DLD1 (cell line): ENCODE measurements around the gene ARVCF.

ENCODE experiments used
- in situ Hi-C: cut with HindIII; loops from 2 replicates; pipeline ENCODE4 v1.10.0; 2017; ENCODE audit warnings: low sequenced_read_pairs

Gene ARVCF

DNA sequence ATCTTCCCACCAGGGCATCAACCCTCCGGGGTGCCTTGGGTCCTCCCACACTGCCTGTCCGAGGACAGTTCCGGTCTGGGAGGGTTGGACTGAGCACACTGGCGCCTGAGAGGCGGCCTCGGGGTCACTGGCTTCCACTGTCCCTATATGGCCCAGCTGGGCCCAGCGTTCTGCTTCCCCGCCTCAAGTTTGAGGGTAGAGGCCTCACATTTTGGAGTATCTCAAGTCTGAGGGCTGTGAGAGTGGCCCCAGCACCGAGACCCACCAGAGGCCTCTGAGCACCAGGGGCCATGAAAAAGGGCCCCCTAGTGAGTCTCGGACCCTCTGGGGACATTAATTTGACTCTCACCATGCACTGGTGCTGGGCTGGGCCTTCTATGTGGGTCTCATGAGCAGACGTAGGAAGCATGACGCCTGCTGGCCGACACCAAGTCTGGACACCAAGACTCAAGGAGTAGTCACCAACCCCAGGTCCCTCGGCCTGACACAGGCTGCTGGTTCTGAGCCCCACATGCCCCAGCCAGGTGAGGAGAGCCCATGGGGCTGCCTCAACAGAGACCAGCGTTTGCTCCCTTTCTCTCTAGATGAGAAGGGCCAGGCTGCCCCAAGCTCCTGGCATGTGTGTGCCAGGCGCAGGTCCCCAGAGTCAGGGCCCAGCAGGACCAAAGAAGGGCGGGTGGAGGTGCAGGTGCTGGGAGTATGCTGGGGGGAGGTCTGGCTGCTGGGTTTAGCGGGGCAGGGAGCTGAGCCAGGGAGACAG lies 27.5 kb downstream of the ARVCF start:
- in situ Hi-C loops = no loop called here

DNA sequence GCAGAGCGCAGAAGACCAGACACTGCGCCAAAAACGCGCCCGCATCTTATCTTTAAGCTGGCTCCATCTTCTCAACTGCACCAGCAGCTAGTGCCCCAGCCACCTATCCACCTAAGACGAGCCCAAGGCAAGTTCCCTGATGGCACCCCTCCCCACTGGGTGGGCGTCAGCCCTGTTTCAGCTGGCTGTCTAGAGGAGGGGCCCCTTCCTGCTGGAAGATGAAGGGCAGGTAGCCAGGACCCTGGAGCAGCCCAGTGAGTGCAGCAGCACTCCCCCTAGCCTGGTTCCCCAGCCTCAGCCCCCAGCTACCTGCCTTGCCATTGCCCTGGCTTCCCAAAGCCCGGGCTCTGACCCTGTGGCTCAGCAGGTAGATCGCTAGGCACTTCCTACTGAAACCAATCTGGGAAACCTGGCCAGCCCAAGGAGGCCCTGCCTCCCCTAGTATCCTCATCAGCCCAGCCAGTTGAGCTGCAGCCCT lies 28.3 kb downstream of the ARVCF start:
- in situ Hi-C loops = no loop called here

DNA sequence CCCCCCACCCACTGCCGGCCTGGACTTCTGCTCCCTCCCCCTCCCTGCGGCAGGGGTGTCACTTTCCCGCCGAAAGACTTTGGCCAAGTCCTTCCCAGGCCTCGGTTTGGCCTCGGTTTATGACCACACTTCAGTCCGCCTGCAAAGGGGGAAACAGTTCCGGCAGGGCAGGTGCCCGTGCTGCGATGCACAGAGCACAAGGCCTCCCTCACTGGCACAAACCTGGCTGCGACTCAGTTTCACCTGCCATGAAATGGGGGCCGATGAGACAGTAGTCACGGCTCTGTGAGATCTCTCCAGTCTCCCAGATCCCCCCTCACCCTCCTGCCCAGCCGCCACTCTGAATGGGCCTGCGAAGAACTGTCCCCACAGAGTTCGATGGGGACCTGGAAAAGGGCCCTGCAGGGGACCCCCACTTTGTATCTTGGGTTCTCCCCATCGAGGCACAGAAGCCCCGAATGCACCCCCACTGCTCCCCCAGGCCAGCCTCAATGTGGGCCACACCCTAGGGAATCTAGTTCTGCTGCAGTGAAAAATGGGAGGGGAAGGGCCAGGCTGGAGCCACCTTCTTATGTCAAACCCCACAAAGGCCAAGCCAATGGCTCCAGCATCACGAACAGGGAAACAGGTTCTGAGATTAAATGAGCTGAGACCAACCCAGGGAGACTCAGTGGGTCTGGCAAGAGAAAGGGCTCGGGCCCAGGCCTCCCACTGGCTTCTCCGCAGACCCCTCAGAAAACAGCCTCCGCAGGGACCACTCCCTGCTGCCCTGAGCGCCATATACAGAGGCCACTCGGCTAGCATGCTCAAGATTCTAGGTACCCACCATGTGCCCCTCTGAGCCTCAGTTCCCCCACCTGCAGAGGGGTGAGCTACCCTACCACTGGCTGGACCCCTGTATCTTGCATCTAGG lies 29.0 kb downstream of the ARVCF start:
- in situ Hi-C loops = no loop called here

DNA sequence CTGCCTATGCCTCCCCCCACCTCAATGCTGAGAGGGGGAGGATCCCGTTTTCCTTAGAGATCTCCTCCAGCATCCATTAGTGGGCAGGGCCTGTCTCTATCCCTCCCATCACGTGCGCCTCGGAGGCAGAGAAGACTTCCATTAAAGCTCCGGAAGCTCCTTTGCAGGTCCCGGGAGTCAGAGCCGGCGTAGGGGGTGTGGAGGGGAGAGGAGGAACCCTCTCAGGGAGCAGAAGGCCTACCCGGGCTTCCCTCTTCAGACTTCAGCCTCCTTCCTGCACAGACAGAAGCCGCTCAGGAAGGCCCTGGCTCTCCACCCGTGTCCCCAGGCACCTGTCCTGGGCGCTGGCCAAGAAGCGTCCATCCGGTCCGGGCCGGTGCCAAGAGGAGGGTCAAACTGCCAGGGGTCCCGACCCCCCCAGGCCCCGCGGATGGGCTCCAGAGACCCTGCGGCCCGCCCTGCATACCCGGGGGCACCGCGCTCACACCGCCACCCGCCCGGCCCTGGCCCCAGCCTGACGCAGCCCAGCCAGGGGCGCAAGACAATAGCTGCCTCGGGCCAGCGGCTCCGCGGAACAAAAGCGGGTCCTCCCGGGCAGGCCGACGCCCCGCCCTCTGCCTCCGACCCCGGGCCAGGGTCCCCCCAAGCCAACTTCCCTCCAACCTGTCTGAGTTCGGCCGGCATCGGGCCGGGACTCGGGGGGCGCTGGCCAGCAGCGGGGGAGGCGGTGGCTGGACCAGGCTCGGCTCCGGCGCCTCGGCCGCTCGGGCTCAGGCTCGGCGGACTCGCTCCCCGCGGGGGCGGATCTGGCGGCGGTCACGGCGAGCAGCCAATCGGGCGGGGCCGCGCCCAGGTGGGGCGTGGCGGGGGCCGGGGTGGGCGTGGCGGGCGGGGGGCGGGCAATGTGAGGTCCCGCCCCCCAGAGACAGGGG lies 29.9 kb downstream of the ARVCF start:
- in situ Hi-C loops = no loop called here

DNA sequence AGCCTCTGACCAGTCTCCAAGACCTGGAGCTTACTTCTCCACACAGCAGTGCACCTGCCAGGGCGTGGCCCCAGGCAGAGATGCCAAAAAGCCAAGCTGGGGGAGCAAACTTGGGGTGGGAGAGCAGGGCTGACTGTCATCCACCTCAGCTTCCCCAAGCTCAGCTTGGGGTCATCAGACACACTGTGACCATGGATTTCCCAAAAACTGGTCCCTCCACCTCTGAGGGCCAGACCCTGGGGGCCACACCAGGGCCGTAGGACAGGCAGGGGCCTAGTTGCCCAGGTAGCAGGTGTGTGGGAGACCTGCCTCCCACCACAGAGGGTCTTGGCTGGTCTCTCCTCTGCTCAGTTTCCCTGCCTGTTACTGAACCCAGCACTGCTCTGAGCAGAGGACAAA lies 30.6 kb downstream of the ARVCF start:
- in situ Hi-C loops = no loop called here

DNA sequence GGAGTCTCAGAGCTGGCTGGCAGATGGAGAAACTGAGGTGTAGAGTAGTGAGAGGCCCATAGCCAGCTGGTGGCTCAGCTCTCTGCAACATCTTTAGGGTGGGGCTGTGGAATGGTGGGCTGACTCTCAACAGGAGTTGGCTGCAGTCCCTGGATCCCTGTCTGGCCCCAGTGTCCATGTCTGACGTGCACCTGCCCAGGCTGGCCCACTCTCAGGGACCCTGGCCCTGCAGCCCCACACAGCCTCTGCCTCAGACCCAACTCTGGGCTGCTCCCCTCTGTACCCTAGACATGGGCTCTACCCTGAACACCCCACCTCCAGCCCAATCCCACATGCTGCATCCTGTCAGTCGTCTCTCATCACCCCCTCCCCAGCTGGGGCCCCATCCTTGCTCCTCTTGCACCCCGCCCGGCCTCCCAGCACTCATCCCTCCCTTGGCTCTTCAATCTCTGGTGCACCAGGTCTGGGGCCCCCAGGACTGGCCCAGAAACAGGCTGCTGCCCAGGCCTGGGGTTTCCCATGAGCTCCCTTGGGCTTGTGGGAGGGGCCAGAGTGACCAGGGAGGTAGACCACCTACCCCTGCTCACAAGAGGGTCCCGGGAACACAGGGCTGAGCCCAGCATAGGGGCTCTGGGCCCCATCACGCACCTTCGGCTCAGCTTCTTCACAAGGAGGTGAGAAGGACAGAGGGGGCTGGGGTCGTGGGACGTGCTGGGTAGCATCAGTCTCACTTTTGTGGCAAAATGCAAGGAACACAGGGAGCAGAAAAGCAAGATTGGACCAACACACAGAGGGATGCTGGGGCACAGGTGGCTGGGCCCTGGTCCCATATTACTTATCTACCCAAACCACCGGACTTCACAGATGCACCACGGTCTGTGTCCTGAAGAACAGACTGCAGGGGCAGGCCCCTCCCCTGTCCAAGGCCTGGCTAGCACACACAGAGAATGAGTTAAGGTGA lies 31.5 kb downstream of the ARVCF start:
- in situ Hi-C loops = no loop called here

DNA sequence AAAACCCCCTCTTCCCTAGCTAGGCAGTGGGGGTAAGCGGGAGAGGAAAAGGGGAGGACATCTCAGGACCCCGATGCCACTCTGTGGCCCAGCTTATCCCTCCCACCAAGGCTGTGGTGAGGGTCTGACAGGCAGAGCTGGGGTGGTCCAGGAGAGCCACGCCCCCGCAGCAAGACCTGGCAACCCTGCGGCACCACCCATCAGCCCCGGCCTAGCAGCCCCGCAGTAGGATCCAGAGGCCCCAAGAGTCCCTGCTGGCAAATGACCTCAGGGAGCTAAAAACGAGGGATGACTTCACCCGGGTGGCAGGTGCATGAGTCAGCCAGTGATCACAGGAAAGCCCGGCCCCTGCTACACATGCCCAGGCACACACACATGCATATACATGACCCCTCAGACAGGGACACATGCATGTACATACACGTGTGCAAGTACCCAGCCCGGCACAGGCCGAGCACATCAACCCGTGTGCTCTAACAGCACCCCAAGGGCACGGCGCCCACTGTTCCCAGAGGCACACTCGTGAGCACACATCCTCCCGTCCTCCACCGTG lies 32.3 kb downstream of the ARVCF start:
- in situ Hi-C loops = no loop called here

DNA sequence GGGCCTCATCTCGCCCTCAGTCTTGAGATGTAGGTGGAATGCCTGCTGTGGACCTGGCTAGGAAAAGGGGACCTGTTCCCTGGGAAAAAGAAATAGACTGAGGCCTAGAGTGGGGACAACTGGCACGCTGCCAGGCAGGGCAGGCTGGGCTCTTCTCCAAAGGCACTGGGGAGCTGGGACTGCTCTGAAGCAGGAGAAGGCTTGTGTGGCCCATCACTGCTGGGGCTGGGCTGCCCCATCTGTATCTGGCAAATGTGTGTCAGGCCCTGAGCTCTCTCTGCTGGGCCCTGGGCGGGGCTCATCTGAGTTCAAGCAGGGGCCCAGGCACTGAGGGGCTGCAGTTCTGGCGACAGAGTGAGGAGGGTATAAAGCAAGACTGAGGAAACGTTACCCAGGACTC lies 32.9 kb downstream of the ARVCF start:
- in situ Hi-C loops = no loop called here

DNA sequence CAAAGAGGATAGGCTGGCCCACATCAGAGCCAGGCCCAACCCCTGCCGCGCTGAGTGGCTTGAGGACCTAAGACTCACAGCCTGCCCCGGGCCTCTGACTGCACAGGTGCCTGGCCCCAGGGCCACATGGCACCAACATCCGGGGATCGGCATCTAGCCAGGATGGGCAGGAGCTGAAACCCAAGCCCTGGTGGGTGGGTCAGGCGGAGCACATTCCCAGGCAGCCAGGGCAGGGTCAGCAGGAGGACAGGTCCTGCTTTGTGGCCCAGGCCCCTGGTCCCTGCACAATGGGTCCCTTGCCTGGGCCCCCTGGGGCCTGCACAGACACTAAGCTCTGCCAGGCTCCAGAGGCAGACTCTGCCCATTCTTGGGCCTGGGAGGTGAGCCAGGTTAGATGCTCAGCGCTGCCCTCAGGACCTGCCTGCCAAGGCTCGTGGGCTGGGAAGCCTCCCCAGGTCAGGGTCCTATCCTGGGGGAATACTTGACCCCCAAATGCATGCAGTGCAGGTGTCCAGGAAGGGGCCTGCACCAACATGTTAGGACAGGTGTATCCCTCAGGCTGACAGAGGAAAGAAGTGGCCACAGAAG lies 33.5 kb downstream of the ARVCF start:
- in situ Hi-C loops = no loop called here

DNA sequence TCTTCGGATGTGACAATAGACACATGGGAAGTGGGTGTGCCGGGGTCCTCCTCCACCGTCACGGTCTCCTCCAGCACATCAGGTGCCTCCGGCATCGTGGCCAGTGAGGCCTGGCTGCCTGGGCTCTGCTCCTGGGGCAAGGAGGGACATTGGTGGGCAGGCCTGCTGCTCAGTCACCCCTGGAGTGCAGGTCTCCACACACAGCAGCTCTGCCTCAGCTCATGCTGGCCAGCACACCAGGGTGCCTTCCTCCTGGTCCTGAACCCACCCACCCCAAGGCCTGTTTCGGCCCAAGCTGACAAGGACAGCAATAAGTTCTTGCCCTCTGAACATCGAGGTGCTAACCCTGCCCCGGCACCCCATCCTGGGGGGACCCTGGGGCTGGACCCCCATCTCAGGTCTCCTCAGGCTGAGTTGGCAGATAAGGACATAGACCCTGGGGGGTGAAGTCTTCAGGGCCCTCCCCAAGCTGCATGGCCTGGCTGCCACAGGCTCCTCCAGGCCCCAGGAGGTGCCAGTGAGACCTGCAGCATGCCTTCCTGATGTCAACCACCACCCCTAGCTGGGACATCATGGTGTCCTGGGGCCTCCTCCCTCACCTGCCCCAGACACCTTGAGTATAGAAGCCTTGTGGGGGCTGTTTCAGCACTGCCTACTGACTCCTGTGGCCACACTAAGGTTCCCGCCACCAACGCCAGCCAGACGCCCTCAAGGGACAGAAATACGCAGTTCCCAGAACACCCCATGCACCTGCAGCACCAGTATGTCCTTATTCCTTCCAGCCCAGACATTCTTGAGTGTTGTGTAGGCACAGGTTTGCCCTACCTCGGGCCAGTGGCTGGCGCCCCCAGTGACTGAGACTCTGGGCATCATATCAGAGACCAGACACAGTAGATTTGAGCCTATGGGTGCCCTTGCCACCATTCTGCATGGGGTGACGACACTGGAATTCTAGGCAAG lies 34.4 kb downstream of the ARVCF start:
- in situ Hi-C loops = no loop called here

DNA sequence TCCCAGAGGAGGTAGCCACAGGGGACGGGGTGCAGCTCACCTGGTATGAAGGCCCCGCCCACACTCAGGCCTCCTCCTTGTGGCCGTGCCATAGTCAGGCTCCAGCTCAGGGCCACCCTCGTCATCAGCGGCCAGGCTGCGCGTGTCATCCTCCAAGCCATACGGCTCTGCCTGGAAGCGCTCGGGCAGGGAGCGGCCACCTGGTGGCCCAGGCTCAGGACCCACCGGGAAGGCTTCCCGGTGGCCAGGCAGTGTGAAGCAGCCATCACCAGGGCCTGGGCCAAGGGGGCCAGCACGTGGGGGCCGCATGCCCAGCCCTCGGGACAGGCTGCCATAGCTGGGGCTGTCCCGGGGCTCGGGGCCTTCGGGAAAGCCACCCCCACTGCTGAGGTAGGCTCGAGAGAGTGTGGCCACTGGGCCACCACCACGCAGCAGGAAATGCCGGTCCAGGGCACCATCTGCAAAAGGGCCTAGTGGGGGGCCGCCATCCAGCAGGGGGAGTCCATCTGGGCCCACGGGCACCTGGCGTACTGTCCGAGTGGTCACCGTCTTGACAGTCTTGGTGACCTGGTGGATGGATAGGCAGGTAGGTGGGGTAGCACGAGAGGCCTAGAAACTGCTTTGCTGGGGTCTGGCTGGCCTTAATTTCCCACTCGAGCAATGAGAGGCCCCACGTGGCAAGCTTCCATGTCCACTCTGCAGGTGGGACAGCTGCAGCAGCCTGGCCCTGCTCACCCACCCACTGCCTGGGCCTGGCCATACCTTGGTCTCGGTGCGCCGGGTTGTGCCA lies 35.3 kb downstream of the ARVCF start:
- in situ Hi-C loops = no loop called here

DNA sequence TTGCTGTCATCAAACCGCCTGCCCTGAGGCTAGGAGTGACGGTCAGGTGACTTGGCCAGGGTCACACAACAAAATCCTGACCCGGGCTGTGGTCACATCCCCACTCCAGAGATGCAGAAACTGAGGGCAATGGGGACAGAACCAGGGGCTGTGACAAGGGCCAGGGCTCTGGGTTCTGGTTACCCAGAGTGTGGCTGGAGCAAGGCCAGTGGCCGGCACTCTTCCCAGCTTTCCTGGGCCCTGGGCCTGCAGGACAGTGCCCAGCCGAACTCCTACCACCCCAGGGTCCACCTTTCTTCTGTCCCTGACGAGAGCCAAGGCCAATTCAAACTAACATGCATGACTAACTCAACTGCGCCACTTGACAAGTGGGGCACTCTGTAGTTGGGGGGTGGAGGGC lies 35.9 kb downstream of the ARVCF start:
- in situ Hi-C loops = no loop called here

DNA sequence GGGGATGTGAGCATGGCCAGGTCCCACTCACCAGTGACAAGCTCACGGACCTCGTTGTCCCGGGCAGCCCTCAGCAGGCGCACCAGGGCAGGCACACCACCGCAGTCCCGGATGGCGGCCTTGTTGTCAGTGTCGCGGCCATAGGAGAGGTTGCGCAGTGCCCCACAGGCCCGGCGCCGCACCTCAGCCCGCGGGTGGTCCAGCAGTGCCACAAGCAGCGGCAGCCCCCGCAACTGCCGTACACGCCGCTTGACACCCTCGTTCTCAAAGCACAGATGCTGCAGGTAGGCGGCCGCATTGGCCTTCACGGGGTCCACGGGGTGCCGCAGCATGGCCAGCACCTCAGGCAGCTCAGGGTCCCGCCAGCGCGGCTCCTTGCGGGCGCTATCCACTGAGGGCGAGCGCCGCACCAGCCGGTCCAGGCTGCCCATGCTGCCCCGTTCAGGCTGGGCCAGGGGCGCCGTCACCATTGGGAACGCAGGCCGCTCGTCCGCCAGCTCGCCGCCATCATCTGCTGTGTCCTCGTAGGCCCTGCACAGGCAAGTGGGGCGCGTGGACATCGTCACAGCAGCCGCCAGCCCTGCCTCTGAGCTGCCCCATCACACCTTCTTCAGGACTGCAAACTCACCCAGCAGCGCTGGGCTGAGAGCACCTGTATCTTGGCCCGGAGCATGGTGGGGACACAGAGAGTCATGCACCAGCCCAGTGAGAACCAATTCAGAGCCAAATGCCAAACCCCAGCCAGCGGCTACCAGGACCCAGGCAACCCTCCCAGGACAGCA lies 36.7 kb downstream of the ARVCF start:
- in situ Hi-C loops = no loop called here

DNA sequence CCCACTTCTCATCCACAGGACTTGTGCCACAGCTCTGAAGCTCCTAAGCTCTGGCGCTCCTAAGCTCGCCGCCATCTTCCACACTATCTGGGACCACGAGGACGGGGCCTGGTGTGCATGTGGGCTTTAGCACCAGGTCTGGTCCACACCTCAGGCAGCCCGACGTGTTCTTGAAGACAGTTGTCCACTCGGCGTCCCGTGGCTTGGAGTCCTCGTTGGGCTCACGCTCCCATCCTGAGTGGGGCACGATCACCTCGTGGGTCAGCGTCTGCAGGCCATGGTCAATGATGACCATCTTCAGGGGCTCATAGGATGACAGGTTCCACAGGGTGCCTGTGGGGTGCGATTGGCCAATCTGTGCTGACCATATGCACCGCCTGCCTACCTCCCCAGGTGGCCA lies 37.9 kb downstream of the ARVCF start:
- in situ Hi-C loops = no loop called here

DNA sequence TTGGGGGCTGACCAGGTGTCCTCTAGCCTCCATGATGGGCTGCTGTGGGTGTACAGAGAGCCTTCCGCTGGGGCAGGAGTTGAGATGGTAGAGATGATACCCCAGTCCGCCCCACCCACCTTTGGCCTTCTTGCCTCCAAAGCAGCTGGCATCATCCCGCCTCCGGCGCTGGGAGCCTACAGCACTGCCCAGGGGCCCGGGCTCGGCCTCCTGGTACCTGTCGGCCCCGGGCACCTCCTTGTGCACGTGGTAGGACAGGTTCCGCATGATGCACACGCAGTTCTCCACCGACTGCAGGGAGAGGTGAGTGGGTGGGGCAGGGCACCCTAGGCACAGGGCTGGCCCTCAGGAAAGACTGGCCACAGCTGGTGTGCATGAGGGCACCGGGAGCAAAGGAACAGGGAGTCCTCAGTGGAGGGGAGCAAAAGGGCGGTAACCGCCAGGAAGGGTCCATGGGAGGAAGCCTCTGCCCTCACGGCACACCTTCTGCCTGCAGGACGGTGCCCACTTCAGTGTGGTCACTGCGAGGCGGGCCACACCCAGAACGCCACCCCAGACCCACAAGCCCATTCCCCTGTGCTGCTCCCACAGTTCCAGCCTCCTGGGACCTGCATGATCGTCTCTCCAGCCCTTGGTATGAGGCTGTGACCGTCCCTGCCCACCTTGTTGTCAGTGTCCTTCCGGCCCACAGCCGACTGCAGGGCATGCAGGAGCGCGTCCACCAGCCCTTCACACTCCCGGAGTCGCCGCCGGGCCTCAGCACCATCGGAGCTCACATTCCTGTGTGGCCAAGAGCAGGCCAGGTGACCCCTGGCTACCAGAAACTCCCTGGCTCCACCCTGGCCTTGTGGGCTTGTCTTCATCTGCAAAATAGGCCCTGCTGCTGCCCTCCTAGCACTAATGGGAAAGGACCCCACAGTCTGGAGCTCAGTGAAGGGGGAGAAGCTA lies 39.1 kb downstream of the ARVCF start:
- in situ Hi-C loops = no loop called here
